ENCODE data around the gene PIF1.

DNA sequence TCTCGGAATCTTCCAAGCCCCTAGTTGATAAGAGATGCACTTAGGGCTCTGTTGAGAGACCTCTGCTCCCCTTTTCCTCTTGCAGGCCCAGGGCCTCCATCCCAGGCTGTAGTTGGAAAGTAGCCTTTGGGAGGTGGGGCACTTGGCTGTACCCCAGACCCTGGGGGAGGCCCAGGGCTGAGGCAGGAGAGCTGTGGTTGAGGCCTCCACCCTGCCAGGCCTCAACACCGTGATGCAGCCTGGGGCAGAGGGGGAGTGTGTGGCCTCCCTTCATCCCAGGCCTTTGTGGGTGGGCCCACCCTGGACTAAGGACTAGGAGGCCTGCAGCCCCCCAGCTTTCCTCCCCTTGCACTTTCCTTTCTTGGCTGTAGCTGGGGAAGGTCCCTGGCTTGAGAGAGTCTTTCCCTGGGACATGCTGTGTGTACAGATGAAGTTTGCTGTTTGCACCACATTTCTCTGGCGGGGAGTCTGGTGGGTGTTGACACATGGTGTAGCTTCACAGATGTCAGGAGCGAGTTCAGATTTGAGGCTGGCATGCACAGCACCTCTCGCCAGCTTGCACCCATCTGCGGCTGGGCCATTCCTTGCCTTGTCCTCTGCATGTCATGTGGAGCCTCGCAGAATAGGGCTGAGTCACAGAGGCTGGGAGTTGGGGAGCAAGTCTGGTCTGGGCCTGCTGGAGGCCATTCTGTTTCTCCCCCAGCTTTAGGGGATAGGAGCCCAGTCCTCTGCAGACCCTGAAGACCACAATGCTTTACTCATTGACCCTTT is 29.9 kb upstream of the PIF1 start:
- TF ChIP-seq TCF12 (IDR thresholded peaks at IDR 0.05; ENCODE audit: low read depth) (no peak), TAF1 (IDR thresholded peaks at IDR 0.05; ENCODE audit: low read depth) (no peak), TEAD4 (IDR thresholded peaks at IDR 0.05) (no peak)

All from Ishikawa (cell line).